GM15510 (cell line): ENCODE data around the gene GABBR2.

ENCODE experiments used
- POLR2A ChIP-seq: IDR thresholded peaks from 3 replicates; pipeline ENCODE4 v1.6.1; 2011; ENCODE audit warnings: borderline replicate concordance; ENCODE audit not compliant: insufficient read length; ENCODE audit errors: extremely low read depth

GABBR2 gene

DNA sequence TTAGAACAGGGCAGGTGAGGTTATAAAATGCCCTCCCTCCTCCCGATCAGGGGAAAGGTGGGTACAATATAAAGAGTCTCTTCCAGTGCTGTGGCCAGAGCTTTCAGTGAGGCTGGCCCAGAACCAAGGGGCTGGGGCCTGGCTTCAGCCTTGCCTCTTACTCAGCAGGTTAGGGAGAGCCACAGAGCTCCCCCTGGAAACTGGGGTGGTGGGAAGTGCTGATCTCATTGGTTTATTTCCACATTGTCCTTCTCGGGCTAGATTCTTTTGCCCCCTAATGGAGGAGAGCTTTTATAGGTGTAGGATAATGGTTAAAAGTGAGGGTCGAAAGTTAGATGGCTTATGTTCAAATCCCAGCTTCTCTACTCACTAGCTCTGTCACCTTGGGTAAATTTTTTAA lies 266.6 kb downstream of the GABBR2 start:
- TF ChIP-seq POLR2A = no peak

DNA sequence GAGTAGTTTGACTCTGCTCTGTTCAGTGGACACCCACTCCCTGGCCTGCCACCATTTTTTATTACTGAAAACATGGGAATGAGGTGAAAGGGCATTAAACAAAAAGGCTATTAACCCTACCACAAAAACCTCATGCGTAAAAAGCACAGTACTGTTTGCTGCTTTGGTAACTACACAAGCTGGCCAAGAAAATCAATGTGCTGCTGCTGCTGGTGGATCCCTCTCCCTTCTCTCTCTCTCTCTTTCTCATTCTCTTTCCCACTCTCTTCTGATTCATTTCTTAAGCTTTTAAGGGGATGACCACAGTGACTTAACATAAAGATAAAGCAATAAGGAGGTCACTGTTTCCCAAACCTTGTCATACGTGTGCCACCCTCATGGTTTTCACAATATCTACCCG lies 270.1 kb downstream of the GABBR2 start:
- TF ChIP-seq POLR2A = no peak

DNA sequence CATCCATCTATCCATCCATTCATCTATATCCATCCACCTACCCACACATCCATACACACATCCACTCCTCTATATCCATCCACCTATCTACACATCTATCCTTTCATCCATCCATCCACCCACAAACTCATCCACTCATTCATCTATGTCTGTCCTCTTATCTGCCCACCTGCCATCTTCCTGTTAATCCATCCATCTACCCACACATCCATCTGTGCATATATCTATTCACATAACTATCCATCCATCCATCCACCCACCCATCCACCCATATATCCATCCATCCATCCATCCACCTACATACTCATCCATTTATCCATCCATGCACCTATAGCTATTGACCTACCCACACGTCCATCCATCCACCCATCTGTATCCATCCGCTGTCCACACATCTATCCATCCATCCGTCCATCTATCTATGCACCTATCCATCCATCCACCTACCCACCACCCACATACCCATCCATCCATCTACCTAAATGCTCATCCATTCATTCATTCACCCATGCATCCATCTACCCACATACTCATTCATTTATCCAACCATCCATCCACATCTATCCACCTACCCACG lies 271.2 kb downstream of the GABBR2 start:
- no peak for TF ChIP-seq POLR2A

DNA sequence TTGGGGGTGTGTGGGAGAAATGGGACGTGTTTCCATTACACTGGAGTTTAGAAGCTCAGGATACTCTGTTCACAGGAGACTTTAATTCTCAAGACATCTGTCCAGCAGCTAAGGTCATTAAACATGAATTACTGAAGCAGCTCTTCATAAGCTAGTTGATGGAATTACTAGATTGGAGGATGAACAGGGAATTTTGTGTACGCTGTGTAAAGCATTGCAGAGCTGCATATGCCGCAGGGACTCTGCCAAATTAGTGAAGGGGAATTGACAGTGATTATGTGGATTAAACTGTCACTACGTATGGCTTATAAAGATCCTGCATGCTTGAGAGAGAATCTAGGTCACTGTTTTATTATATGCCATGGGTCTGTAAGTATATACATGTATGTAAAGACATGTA lies 275.8 kb downstream of the GABBR2 start:
- TF ChIP-seq POLR2A = no peak

DNA sequence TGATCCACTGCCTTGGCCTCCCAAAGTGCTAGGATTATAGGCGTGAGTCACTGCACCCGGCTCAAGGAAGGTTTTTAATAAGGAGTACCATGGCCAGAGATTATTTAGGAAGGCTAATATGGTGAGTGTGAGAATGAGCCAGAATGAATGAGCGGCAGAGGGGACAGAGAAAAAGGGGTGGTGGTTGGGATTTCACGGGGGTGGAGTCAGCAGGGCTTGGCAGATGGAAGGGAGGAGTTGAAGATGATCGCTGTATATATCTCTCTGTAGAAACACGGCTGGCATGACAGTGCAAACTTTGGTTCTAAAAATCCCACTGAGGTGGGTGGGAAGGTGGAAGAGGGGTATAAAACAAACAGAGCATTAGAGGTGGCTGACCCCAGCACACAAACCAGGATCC lies 276.6 kb downstream of the GABBR2 start:
- no peak for TF ChIP-seq POLR2A

DNA sequence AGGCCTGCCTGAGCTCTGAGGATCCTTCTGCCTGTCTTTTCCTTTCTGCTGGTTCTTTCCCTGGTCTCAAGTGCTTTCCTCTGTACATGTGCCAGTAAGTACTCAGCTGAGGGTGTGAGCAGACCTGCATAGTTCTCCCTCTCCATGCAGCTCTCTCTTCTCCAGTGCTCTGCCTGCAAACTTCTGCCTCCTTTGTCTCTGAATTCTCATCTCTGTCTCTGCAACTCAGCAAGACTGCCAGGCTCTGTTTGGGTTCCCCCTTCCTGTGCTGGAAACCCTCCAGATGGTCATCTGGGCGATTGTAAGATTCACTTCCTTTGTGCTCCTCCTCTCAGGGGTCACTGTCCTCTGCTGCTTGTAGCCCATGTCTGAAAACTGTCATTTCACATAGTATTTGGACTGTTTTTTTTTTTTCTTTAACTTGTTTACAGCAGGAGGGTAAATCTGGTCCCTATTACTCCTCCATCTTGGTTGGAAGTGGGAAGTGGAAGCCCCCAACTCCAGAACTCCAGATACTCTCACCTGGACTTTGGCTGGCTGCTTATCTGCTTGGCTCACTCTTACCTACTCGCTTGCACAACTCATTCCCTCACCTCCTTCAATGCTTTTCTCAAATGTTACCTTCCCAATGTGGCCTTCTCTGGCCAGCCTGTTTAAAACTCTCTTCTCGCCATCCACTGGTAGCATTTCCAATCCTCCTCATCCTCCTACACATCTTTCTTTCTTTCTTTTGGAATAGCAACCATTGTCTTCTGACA lies 278.0 kb downstream of the GABBR2 start:
- TF ChIP-seq POLR2A = no peak

DNA sequence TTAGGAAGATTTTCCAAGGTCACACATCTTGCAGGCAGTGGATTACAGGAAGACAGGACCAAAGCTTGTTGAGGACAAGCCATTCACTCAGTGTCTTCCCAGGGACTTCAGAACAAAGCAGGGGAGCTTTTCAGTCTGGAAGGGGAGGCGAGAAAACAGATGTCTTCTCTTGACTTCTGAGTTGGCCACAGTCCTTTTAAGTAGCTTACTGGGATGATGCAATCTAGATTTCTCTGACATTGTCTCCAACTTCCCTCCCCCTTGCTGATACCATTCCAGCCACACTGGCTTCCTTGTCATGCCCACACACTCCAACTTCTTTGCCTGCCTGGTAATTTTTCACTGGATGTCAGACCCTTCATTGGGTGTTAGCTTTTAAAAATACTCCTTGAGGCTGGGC lies 279.1 kb downstream of the GABBR2 start:
- TF ChIP-seq POLR2A = no peak

DNA sequence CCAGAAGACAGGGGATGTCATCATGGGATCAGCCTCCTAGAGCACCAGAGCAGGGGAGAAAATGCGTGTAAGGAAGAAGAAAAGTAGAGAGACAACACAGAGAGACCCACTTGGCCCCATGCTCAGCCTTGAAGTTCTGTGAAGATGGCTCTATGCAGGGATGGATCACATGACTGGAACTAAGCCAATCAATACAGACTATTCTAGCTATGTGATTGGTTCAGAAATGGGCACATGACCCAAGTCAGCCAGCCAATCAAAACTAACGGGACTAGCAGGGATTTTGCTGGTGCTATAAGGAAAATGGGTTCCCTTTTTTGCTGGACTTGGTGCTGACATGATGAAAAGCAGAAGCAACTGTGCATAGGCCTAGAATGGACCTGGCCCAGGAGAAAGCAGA lies 280.3 kb downstream of the GABBR2 start:
- TF ChIP-seq POLR2A = no peak

DNA sequence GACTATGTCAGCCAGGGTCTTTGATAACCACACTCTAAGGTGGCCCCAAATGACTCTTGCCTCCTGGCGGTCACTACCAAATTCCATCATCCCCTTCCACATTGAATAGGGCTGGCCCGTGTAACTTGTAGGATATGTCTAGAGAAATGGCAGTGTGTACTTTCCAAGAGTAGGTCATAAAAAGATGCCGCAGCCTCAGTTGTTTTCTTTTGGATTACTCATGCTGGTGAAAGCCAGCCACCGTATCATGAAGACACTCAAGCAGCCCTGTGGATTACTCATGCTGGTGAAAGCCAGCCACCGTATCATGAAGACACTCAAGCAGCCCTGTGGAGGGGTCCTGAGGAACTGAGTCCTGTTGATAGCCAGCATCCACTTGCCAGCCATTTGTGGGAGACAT lies 281.2 kb downstream of the GABBR2 start:
- no peak for TF ChIP-seq POLR2A

DNA sequence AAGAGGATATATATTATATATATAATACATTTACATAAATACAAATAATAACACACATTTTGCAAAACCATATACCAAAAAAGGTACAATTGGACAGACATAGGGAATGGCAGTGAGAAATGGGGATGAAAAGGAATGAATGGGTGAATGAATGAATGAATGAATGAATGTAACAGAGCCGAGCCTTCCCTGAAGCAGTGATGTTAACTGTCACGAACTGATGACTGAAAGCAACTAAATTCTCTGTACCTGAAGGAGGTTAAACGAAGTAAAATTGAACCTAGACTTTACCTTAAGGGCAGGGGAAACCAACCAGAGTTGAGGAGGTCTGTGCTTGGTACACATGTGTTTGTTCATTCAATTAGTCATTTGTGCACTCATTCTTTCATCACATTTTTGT lies 283.7 kb downstream of the GABBR2 start:
- no peak for TF ChIP-seq POLR2A

DNA sequence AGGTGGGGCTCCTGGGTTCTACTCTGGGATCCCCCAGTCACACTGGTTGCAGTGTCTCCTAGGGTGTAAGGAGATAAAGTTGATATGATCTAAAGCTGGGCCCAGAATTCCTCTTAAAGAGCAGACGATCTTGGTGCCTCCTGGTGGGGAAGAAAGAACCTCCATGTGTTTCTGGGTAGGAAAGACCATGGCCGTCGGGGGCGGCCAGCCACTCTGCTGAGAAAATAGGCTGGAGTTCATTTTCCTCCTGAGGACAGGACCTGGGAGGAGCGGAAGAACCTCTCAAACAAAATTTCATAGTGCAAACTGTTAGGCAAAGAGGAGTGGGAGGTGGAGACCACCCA lies 289.5 kb downstream of the GABBR2 start:
- no peak for TF ChIP-seq POLR2A

DNA sequence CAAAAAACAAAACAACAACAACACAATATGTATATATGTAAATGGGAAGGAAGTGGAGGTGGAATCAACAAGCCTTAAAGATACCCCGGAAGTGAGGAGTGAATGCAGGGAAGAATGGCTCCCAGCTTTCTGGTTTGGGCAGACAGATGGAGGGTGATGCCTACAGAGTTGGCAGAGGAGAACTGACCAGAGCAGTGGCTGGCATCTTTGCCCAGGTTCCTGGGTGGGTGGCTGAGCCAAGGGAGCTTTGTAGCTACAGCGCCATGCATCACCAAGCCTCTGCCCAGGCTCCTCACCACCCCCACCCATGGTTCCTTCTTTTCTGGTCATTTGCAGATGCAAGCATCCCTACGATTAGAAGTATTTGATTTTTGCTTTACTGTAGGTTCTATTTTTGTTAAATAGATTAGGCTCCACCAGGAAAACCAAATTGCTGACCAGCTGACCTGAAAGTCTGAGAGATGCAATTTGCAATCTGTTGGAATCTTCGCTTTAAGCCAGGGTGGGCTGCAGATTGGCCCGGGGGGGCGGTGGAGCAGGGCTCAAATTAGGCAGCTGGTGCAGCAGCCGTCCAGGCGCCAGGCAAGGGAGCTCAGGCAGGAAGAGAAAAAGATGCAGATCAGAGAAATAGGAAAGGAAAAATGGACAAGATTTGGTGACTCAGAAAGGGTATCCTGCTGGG lies 290.0 kb downstream of the GABBR2 start:
- no peak for TF ChIP-seq POLR2A

DNA sequence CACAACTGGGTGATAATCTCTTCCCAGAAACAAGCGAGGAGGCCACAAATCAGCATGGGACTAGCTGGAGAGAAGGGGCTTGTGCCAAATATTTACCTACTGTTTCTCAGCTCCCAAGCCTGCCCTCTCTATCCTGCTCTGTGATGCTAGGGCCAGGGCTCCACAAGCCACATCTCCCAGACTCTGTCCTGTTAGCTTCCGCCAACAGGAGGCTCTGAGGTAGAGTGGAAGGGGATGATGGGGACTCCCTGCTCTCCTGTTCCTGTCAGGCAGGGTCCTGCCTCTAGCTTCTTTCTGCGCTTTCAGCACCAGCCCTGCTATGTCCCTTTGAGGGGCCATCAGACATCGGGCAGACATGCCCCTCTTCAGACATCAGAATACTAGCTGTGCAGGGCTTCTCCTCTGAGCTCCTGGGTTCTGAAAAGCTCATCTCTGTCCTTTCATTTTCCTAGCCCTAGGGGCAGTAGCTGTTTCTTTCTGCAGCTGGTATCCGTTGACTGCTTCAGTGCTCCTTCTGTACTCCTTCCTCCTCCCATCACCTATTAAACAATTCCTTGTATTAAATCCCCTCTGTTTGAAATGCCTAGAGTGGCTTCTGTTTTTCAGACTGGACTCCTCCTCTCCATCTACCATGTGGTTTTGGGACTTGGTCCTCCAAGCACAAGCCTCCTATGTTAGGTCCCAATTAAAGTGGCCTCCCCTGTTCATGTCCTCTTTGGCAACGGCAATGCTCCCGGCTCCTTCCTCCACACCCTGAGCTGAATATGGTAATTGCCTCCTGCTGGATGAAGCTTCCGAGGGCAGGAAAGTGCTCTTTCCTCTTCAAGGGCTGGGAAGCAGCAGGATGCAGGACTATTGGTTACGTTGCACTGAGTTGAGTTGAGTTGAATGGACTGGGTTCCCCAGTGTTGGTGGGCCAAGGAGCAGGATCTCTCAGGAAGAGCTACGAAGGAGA lies 292.2 kb downstream of the GABBR2 start:
- no peak for TF ChIP-seq POLR2A

DNA sequence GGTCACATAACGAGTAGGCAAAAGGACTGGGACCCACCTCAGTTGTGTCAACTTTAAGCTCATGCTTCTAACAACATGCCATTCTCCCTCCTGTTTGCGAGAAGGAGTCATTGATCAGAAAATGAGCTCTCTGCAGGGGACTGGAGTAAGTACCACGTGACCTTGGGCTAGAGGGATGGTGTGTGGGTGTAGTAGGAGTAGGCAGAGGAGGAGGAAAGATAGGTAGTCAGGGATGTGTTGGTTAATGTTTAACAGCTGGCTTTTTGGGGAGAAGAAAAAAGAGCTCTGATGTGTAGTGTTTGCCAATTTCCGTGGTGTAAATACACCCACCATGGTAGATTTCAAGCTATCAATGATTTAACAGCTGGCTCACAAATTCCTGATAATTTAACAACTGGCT lies 293.0 kb downstream of the GABBR2 start:
- no peak for TF ChIP-seq POLR2A

DNA sequence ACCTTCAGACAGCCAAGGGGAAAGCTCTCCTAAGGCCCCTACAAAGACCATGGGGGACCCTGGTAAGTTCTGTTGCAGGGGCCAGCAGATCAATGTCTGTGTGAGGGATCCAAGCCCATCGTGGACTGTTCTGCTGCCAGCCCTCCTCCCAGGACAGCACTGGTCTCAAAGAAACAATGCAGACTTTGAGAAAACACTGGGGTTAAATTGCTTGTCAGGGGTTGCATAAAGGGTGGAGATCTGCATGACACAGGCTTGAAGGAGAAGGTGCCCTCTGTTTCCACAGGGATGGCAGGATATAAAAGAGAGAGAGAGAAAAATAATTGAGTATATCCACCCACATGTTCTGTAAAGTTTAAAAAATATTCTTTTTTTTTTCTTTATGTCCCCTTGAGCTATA lies 295.7 kb downstream of the GABBR2 start:
- no peak for TF ChIP-seq POLR2A
